PFSK-1 (cell line): ENCODE data around the gene IFTAP.

ENCODE experiments used
- FOXP2 ChIP-seq: optimal IDR thresholded peaks from 2 replicates; pipeline ENCODE3; 2011; ENCODE audit warnings: borderline replicate concordance, control low read depth, inconsistent platforms; ENCODE audit not compliant: insufficient read depth; ENCODE audit errors: extremely low read length, extremely low read depth
- POLR2AphosphoS5 ChIP-seq: IDR thresholded peaks from 2 replicates; pipeline ENCODE4 v1.6.1; 2012; ENCODE audit warnings: low read depth, mild to moderate bottlenecking, control low read depth, low read length, moderate library complexity
- SIN3A ChIP-seq: IDR thresholded peaks from 2 replicates; pipeline ENCODE4 v1.6.1; 2012; ENCODE audit warnings: mild to moderate bottlenecking, low read length, moderate library complexity, borderline replicate concordance; ENCODE audit not compliant: insufficient read depth
- TAF1 ChIP-seq: IDR thresholded peaks from 2 replicates; pipeline ENCODE4 v1.6.1; 2012; ENCODE audit warnings: low read length, control low read depth, borderline replicate concordance; ENCODE audit not compliant: insufficient read depth
- TF ChIP-seq, protein P1 (sequence below), 2 experiments: IDR thresholded peaks; 2 replicates each; pipeline versions ENCODE4 v1.6.1 to v1.8.0; 2011 to 2012; ENCODE audit warnings: low read depth in 2 of 2, low read length in 2 of 2, control low read depth in 1 of 2, inconsistent platforms in 1 of 2, mild to moderate bottlenecking in 1 of 2, moderate library complexity in 1 of 2; ENCODE audit not compliant: insufficient read depth in 1 of 2

IFTAP gene

DNA sequence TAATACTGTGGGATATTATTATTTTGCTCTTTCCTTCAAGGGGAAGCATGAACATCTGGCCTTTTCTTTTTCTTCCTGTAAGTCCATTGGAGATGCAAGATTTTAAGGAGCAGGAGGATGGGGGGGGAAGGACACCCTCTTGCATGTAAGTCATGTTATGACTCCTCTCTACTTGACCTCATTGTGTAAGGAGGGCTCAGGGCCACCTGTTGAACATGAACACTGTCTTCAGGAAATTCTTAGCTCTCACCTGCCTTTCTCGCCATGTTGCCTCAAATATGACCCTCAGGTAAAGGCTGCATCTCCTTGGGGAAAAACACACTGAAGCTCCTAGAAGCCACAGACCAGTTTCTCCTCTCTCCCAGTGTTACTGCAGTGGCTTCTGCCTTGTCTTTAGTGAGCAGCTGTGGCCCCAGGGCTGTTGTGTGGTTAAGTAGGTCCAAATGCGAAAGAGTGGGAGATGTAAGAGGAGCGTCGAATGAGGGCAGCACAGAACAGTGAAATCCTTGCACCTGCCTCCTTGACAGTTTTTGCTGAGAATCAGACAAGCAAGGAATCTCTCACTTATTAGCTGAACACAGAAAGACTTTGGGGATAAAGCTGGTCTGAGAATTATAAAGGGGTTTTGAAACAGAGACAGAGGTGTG lies 27.8 kb upstream of the IFTAP start:
- TF ChIP-seq, protein P1, sequence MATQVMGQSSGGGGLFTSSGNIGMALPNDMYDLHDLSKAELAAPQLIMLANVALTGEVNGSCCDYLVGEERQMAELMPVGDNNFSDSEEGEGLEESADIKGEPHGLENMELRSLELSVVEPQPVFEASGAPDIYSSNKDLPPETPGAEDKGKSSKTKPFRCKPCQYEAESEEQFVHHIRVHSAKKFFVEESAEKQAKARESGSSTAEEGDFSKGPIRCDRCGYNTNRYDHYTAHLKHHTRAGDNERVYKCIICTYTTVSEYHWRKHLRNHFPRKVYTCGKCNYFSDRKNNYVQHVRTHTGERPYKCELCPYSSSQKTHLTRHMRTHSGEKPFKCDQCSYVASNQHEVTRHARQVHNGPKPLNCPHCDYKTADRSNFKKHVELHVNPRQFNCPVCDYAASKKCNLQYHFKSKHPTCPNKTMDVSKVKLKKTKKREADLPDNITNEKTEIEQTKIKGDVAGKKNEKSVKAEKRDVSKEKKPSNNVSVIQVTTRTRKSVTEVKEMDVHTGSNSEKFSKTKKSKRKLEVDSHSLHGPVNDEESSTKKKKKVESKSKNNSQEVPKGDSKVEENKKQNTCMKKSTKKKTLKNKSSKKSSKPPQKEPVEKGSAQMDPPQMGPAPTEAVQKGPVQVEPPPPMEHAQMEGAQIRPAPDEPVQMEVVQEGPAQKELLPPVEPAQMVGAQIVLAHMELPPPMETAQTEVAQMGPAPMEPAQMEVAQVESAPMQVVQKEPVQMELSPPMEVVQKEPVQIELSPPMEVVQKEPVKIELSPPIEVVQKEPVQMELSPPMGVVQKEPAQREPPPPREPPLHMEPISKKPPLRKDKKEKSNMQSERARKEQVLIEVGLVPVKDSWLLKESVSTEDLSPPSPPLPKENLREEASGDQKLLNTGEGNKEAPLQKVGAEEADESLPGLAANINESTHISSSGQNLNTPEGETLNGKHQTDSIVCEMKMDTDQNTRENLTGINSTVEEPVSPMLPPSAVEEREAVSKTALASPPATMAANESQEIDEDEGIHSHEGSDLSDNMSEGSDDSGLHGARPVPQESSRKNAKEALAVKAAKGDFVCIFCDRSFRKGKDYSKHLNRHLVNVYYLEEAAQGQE (IDR thresholded peaks at IDR 0.05; ENCODE audit: insufficient read depth in 1 of 2, low read depth in 2 of 2, low read length in 2 of 2), result no peak
- TF ChIP-seq SIN3A, result no peak
- no peak for TF ChIP-seq POLR2AphosphoS5
- TF ChIP-seq TAF1, result no peak

DNA sequence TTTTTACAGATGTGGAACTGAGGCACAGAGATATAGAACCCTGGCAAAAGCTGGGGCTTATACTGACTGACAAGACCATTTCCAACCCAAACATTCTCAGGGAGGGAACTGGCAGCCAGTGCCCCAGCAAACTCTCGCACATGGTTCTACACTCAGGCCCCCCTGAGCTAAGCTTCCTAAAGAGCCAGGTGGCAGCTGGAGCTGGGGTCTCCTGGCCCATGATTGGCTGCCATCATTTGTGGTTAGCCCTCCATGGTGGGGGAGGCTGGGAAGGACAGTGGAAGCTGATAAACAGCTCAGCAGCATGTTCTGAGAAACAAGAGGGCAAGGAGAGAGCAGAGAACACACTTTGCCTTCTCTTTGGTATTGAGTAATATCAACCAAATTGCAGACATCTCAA lies 26.6 kb upstream of the IFTAP start, which contains the start of gene RAG1:
RAG1 (plus strand) TSS at position 314 of the 400 bp plus-strand sequence. CDS start 5,298 bp downstream, outside the sequence.
- TF ChIP-seq SIN3A, result no peak
- no peak for TF ChIP-seq FOXP2
- TF ChIP-seq POLR2AphosphoS5, result no peak
- TF ChIP-seq TAF1, result no peak
- TF ChIP-seq, protein P1 (IDR thresholded peaks at IDR 0.05; ENCODE audit: insufficient read depth in 1 of 2, low read depth in 2 of 2, low read length in 2 of 2), result no peak

DNA sequence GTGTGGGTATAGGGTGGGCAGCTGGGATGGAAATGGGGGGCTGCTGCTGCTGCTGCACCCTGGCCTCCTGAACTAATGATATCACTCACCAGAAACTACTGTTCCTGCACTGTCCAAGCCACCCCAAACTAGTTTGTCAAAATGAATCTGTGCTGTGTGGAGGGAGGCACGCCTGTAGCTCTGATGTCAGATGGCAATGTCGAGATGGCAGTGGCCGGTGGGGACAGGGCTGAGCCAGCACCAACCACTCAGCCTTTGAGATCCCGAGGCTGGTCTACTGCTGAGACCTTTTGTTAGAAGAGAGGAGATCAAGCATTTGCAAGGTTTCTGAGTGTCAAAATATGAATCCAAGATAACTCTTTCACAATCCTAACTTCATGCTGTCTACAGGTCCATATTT lies 25.2 kb upstream of the IFTAP start:
- no peak for TF ChIP-seq POLR2AphosphoS5
- TF ChIP-seq FOXP2, result no peak
- TF ChIP-seq TAF1, result no peak
- no peak for TF ChIP-seq SIN3A
- TF ChIP-seq, protein P1 (IDR thresholded peaks at IDR 0.05; ENCODE audit: insufficient read depth in 1 of 2, low read depth in 2 of 2, low read length in 2 of 2), result no peak

GRCh38 chr11:36574486-36574885 lies 19.8 kb upstream of the IFTAP start:
- TF ChIP-seq, protein P1 (IDR thresholded peaks at IDR 0.05; ENCODE audit: insufficient read depth in 1 of 2, low read depth in 2 of 2, low read length in 2 of 2), result no peak
- TF ChIP-seq SIN3A (no peak), TAF1 (no peak), FOXP2 (no peak), POLR2AphosphoS5 (no peak)

- TF ChIP-seq TAF1 (no peak), FOXP2 (no peak), SIN3A (no peak), POLR2AphosphoS5 (no peak)
- TF ChIP-seq, protein P1 (IDR thresholded peaks at IDR 0.05; ENCODE audit: insufficient read depth in 1 of 2, low read depth in 2 of 2, low read length in 2 of 2), result no peak
Measured at GRCh38 chr11:36577373-36577772, 16.9 kb upstream of the IFTAP start.
